Measurements from ENCODE around the gene RHOG. TPM values are rescaled to one million over a fixed set of nuclear protein-coding genes. Genes with fewer than 3 reads are reported as not detected.

RHOG gene
- total and polyA plus RNA-seq, 9 of the 15 experiments (the other 6 are each of a cell fraction or from before 2014, with no cell fraction given) = 22.6 to 162 (median 80.3) TPM

DNA sequence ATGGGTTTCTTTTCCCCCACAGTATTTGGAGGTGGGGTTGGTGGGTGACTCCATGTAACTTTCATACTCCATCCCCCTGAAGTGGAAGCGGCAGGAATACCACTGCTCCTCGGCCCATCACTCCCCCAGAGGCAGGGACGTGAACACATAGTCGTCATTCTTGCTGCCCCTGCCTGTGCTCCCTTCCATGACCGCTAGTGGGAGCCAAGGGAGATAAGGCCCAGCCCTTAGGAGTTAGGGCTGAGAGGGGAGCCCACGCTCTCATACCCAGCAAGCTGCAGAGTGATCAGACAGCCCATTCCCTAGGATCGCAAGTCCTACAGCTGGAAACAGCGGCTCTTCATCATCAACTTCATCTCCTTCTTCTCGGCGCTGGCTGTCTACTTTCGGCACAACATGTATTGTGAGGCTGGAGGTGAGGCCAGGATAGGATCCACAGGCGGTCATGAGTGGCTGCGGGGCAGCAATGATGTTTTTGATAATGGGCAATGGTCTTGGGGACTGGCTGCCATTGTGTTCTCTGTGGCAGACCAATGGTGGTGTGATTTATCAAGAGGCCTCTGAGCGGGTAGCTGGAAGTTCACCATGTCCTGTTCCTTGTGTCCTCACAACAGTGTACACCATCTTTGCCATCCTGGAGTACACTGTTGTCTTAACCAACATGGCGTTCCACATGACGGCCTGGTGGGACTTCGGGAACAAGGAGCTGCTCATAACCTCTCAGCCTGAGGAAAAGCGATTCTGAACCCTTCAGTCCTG, 15.9 kb downstream of the RHOG start (continued):
- TF ChIP-seq, protein P1, sequence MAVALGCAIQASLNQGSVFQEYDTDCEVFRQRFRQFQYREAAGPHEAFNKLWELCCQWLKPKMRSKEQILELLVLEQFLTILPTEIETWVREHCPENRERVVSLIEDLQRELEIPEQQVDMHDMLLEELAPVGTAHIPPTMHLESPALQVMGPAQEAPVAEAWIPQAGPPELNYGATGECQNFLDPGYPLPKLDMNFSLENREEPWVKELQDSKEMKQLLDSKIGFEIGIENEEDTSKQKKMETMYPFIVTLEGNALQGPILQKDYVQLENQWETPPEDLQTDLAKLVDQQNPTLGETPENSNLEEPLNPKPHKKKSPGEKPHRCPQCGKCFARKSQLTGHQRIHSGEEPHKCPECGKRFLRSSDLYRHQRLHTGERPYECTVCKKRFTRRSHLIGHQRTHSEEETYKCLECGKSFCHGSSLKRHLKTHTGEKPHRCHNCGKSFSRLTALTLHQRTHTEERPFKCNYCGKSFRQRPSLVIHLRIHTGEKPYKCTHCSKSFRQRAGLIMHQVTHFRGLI (CRISPR knock-in tag; IDR thresholded peaks at IDR 0.05) = no peak
- TF ChIP-seq, protein P2, sequence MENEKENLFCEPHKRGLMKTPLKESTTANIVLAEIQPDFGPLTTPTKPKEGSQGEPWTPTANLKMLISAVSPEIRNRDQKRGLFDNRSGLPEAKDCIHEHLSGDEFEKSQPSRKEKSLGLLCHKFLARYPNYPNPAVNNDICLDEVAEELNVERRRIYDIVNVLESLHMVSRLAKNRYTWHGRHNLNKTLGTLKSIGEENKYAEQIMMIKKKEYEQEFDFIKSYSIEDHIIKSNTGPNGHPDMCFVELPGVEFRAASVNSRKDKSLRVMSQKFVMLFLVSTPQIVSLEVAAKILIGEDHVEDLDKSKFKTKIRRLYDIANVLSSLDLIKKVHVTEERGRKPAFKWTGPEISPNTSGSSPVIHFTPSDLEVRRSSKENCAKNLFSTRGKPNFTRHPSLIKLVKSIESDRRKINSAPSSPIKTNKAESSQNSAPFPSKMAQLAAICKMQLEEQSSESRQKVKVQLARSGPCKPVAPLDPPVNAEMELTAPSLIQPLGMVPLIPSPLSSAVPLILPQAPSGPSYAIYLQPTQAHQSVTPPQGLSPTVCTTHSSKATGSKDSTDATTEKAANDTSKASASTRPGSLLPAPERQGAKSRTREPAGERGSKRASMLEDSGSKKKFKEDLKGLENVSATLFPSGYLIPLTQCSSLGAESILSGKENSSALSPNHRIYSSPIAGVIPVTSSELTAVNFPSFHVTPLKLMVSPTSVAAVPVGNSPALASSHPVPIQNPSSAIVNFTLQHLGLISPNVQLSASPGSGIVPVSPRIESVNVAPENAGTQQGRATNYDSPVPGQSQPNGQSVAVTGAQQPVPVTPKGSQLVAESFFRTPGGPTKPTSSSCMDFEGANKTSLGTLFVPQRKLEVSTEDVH (IDR thresholded peaks at IDR 0.05; ENCODE audit: low read depth, partially characterized antibody) = no peak
- TF ChIP-seq HNRNPL (IDR thresholded peaks at IDR 0.05; ENCODE audit: low read depth, low read length) (no peak), PRMT5 (CRISPR knock-in tag; IDR thresholded peaks at IDR 0.05) (no peak), NRF1 (conservative IDR thresholded peaks at IDR 0.05 in 1 of 2, IDR thresholded peaks at IDR 0.05 in 1 of 2) (no peak), SMC3 (conservative IDR thresholded peaks at IDR 0.05; ENCODE audit: insufficient read depth, low read depth, low read length) (peak; percentile 86), ZNF324 (CRISPR knock-in tag; IDR thresholded peaks at IDR 0.05) (no peak), CHD1 (IDR thresholded peaks at IDR 0.05; ENCODE audit: low read length) (no peak), ZNF696 (CRISPR knock-in tag; conservative IDR thresholded peaks at IDR 0.05) (no peak), RBM17 (IDR thresholded peaks at IDR 0.05; ENCODE audit: borderline replicate concordance, low read depth, low read length) (no peak), HMG20B (CRISPR knock-in tag; IDR thresholded peaks at IDR 0.05) (no peak), PTBP1 (IDR thresholded peaks at IDR 0.05; ENCODE audit: low read depth, low read length) (no peak), ESRRA (IDR thresholded peaks at IDR 0.05; ENCODE audit: borderline replicate concordance, low read depth) (peak; percentile 57; the same call in 1 of the 2 replicates), CBX1 (IDR thresholded peaks at IDR 0.05; ENCODE audit: low read depth) (no peak)
- TF ChIP-seq, protein P3, sequence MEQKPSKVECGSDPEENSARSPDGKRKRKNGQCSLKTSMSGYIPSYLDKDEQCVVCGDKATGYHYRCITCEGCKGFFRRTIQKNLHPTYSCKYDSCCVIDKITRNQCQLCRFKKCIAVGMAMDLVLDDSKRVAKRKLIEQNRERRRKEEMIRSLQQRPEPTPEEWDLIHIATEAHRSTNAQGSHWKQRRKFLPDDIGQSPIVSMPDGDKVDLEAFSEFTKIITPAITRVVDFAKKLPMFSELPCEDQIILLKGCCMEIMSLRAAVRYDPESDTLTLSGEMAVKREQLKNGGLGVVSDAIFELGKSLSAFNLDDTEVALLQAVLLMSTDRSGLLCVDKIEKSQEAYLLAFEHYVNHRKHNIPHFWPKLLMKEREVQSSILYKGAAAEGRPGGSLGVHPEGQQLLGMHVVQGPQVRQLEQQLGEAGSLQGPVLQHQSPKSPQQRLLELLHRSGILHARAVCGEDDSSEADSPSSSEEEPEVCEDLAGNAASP (IDR thresholded peaks at IDR 0.05) = no peak
- TF ChIP-seq, protein P4, sequence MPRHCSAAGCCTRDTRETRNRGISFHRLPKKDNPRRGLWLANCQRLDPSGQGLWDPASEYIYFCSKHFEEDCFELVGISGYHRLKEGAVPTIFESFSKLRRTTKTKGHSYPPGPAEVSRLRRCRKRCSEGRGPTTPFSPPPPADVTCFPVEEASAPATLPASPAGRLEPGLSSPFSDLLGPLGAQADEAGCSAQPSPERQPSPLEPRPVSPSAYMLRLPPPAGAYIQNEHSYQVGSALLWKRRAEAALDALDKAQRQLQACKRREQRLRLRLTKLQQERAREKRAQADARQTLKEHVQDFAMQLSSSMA (CRISPR knock-in tag; IDR thresholded peaks at IDR 0.05) = no peak
- TF ChIP-seq, protein P5, sequence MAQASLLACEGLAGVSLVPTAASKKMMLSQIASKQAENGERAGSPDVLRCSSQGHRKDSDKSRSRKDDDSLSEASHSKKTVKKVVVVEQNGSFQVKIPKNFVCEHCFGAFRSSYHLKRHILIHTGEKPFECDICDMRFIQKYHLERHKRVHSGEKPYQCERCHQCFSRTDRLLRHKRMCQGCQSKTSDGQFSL (CRISPR knock-in tag; IDR thresholded peaks at IDR 0.05) = no peak
- TF ChIP-seq, protein P5 (tag; IDR thresholded peaks at IDR 0.05) = no peak
- TF ChIP-seq, protein P6, sequence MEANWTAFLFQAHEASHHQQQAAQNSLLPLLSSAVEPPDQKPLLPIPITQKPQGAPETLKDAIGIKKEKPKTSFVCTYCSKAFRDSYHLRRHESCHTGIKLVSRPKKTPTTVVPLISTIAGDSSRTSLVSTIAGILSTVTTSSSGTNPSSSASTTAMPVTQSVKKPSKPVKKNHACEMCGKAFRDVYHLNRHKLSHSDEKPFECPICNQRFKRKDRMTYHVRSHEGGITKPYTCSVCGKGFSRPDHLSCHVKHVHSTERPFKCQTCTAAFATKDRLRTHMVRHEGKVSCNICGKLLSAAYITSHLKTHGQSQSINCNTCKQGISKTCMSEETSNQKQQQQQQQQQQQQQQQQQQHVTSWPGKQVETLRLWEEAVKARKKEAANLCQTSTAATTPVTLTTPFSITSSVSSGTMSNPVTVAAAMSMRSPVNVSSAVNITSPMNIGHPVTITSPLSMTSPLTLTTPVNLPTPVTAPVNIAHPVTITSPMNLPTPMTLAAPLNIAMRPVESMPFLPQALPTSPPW (CRISPR knock-in tag; IDR thresholded peaks at IDR 0.05) = peak; percentile 68

All from K562 (cell line).